HL-60 (cell line): Measurements from ENCODE around the gene SPEM1.
A peak's percentile ranks its signal among the peaks of the same experiment; 100 is the strongest.

Source experiments
- DNase-seq, 2 experiments: peaks; one replicate each; pipeline ENCODE4 v3.0.0-alpha.2; 2010 to 2020; ENCODE audit warnings: low read depth in 1 of 2, low spot score in 1 of 2
- H3K27ac ChIP-seq: fragments of 250-450 bp; sonication (Bioruptor Pico); replicated peaks from 2 replicates; pipeline ENCODE4 v1.5.1; 2020; ENCODE audit warnings: mild to moderate bottlenecking, moderate library complexity
- H3K27me3 ChIP-seq: fragments of 250-450 bp; sonication (Bioruptor Pico); 2 replicates; pipeline ENCODE4 v1.5.1; 2021; ENCODE audit warnings: mild to moderate bottlenecking, moderate library complexity; ENCODE audit not compliant: insufficient read depth, poor library complexity, severe bottlenecking
- H3K4me3 ChIP-seq: replicated peaks from 2 replicates; pipeline ENCODE4 v1.5.1; 2011; ENCODE audit warnings: mild to moderate bottlenecking, control low read depth, low read length; ENCODE audit not compliant: insufficient read depth
- GABPA ChIP-seq: IDR thresholded peaks from 2 replicates; pipeline ENCODE4 v1.6.1; 2012; ENCODE audit warnings: low read depth
- POLR2AphosphoS5 ChIP-seq: IDR thresholded peaks from 2 replicates; pipeline ENCODE4 v1.6.1; 2012; ENCODE audit warnings: low read depth
- SPI1 ChIP-seq: IDR thresholded peaks from 2 replicates; pipeline ENCODE4 v1.6.1; 2012; ENCODE audit warnings: low read depth, mild to moderate bottlenecking, borderline replicate concordance
- TF ChIP-seq, protein P1 (sequence below): IDR thresholded peaks from one replicate; pipeline ENCODE4 v1.5.1; 2011; ENCODE audit warnings: low read length, control low read depth, inconsistent platforms; ENCODE audit not compliant: insufficient read depth
- TF ChIP-seq, protein P2 (sequence below): IDR thresholded peaks from 2 replicates; pipeline ENCODE4 v1.6.1; 2012; ENCODE audit warnings: low read depth; ENCODE audit not compliant: insufficient replicate concordance

The SPEM1 gene

DNA sequence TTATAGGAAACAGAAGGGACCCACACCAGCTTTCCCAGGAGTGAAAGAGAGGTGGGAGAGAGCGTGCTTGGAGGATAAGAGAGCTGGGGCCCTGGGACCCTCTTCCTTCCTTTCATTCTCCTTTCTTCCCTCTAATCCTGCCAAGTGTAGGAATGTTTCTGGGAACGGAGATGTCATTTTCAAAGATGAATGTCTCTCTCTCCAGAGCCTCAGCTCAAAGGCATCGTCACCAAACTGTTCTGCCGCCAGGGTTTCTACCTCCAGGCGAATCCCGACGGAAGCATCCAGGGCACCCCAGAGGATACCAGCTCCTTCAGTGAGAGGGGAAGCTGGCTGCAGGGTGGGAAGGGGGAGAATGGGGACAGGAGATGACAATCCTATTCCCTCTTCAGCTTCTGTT is 21.1 kb downstream of the SPEM1 start:
- no peak overlapping the region for H3K27ac ChIP-seq
- H3K27me3 ChIP-seq = peaks cover 8% of the 10 kb centered on the region
- TF ChIP-seq, protein P1, sequence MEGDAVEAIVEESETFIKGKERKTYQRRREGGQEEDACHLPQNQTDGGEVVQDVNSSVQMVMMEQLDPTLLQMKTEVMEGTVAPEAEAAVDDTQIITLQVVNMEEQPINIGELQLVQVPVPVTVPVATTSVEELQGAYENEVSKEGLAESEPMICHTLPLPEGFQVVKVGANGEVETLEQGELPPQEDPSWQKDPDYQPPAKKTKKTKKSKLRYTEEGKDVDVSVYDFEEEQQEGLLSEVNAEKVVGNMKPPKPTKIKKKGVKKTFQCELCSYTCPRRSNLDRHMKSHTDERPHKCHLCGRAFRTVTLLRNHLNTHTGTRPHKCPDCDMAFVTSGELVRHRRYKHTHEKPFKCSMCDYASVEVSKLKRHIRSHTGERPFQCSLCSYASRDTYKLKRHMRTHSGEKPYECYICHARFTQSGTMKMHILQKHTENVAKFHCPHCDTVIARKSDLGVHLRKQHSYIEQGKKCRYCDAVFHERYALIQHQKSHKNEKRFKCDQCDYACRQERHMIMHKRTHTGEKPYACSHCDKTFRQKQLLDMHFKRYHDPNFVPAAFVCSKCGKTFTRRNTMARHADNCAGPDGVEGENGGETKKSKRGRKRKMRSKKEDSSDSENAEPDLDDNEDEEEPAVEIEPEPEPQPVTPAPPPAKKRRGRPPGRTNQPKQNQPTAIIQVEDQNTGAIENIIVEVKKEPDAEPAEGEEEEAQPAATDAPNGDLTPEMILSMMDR = no peak
- TF ChIP-seq POLR2AphosphoS5 (no peak), SPI1 (no peak), GABPA (no peak)
- H3K4me3 ChIP-seq = no peak overlapping the region
- DNase-seq = no peak

DNA sequence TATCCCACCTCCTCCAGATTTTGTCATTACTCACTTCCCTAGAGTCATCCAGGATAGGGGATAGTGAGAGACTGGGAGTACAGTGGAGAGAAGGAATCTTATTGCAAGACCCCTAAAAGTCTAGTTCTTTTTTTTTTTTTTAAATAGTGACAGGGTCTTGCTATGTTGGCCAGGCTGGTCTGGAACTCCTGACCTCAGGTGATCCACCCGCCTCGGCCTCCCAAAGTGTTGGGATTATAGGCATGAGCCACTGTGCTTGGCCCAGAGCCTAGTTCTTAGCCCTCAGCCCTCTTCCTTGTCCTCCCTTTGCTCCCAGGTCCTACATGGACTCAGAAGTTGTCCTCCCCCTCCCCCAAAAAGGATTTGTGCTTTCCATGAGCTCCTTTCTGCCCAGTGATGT is 22.0 kb downstream of the SPEM1 start:
- Histone ChIP-seq H3K4me3 (no peak overlapping the region), H3K27ac (no peak overlapping the region), H3K27me3 (peaks cover 8% of the 10 kb centered on the region)
- DNase-seq = no peak
- no peak for TF ChIP-seq GABPA
- TF ChIP-seq, protein P1 = no peak
- TF ChIP-seq POLR2AphosphoS5 = no peak

DNA sequence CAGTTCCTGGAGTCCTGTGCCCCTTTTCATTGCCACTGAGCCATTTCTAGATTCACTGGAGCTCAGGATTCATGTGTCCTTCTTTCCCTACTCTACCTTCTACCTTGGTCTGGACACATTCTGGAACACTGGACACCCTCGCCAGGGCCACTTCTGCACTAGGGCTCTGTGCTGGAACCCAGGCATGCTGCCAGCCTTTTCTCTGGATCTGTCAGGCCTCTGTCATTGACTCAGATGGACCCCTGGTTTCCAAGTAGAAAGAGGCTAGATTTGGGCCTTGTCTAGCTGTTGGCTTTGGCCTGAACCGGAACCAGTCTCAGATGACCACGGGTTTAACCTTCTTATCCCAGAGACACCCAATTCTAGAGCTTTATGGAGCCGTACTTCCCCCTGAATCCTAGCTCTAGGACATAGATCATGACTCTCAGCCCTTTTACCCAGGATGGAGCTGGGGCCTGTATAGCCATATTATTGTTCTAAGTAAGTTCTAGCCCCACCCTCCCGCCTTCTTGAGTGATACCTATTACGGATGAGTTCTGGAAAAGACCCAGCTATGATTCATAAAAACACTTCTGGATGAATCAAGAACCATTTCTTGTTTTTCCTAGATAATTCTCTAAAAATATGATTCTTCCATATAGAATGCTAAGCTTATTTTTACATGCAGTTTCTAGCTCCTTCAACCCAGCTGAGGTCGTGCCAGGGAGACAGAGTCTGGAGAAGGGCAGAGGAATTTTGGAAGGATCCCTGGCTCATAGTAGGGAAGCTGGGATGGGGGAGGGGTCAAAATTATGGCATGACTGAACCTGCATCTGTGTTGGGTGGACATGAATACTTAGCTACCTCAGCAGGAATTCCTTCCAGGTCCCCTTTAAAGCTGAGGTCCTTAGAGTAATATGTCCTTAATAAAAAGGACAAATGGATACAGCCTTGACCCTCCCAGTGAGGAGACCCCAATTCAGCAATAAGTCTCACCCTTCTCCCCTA is 23.7 kb downstream of the SPEM1 start:
- Histone ChIP-seq H3K27me3 (peaks cover 8% of the 10 kb centered on the region), H3K4me3 (no peak overlapping the region), H3K27ac (no peak overlapping the region)
- TF ChIP-seq POLR2AphosphoS5 = no peak
- no peak for TF ChIP-seq SPI1
- TF ChIP-seq, protein P1 = no peak
- no peak for TF ChIP-seq GABPA
- TF ChIP-seq, protein P2, sequence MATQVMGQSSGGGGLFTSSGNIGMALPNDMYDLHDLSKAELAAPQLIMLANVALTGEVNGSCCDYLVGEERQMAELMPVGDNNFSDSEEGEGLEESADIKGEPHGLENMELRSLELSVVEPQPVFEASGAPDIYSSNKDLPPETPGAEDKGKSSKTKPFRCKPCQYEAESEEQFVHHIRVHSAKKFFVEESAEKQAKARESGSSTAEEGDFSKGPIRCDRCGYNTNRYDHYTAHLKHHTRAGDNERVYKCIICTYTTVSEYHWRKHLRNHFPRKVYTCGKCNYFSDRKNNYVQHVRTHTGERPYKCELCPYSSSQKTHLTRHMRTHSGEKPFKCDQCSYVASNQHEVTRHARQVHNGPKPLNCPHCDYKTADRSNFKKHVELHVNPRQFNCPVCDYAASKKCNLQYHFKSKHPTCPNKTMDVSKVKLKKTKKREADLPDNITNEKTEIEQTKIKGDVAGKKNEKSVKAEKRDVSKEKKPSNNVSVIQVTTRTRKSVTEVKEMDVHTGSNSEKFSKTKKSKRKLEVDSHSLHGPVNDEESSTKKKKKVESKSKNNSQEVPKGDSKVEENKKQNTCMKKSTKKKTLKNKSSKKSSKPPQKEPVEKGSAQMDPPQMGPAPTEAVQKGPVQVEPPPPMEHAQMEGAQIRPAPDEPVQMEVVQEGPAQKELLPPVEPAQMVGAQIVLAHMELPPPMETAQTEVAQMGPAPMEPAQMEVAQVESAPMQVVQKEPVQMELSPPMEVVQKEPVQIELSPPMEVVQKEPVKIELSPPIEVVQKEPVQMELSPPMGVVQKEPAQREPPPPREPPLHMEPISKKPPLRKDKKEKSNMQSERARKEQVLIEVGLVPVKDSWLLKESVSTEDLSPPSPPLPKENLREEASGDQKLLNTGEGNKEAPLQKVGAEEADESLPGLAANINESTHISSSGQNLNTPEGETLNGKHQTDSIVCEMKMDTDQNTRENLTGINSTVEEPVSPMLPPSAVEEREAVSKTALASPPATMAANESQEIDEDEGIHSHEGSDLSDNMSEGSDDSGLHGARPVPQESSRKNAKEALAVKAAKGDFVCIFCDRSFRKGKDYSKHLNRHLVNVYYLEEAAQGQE = no peak
- no peak for DNase-seq

DNA sequence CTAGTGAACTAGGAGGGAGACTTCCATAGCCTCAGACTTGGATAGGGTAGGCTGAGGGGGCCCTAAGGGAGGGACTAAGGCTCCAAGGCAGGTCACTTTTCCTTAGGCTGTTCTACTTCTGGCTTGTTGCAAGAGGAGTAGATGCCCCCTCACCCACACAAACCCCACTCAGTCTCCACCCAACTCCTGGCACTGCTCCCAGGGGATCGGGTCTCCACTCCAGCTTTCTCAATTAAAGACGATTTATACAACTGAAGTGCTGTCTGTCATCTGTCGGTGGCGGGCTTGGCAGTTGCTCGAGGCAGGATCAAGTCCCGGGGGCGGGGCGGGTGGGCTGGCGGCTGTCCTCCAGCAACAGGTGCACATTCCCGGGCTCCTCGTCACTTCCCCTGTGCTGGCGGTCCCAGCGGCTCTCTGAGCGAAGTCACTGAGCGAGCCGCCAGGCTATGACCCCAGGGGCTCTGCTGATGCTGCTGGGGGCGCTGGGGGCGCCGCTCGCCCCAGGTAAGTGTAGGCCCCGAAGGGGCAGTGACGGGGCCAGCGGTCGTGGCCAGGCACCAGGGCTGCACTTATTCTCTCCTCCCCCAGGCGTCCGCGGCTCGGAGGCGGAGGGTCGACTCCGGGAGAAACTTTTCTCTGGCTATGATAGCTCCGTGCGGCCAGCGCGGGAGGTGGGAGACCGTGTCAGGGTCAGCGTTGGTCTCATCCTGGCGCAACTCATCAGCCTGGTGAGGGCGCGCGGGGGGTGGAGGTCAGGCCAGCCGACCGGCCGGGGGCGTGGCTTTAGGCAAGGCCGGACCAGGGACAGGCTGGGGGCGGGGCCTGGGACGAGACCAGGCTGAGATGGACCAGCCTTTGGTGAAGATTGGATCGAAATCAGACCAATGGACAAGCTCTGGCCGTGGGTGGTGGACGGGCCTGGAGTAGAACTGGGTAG is 24.8 kb downstream of the SPEM1 start, which contains the start of gene CHRNB1:
Gene CHRNB1 (plus strand): TSS at position 380 of the 937 bp plus-strand sequence. CDS start 67 bp downstream, at position 447.
- no peak for DNase-seq
- H3K4me3 ChIP-seq = 0 out of 2 replicates have a peak within 1 kb of the TSS, but pooled peaks have one; percentile 12
- H3K27me3 ChIP-seq = peaks cover 5% of the 10 kb centered on the region
- no peak for TF ChIP-seq POLR2AphosphoS5
- TF ChIP-seq, protein P2 = no peak
- TF ChIP-seq, protein P1 = no peak
- TF ChIP-seq GABPA = no peak
- H3K27ac ChIP-seq = no peak within 1 kb of the TSS
